SK-N-SH (cell line): ENCODE results near the gene ZNF776. TPM values are rescaled to one million over a fixed set of nuclear protein-coding genes. Genes with fewer than 3 reads are reported as not detected.
A peak's percentile ranks its signal among the peaks of the same experiment; 100 is the strongest.

Experiments
- CTCF ChIA-PET: fragments of 300-600, 350-600 bp; formaldehyde crosslinking; extraction: SDS; loops from one replicate; lab custom pipeline; 2021; lab: Yijun Ruan, JAX
- POLR2A ChIA-PET: fragments of 350-600 bp; sonication (Branson Sonifier 250); formaldehyde crosslinking; extraction: SDS; loops from one replicate; lab custom pipeline; 2020; ENCODE audit warnings: antibody characterized with exemption, inconsistent platforms; lab: Yijun Ruan, JAX
- DNase-seq: peaks from one replicate; pipeline ENCODE4 v3.0.0; 2012
- H2AFZ ChIP-seq: fragments of 200-600 bp; sonication (generic); 2 replicates; pipeline ENCODE4 v1.8.1; 2016; ENCODE audit warnings: antibody characterized with exemption, mild to moderate bottlenecking, low read depth
- H3F3A ChIP-seq: fragments of 200-600 bp; sonication (generic); replicated peaks from 2 replicates; pipeline ENCODE3; 2016; ENCODE audit warnings: antibody characterized with exemption, mild to moderate bottlenecking; ENCODE audit not compliant: insufficient read depth
- H3K27ac ChIP-seq, 2 experiments: fragments of 200-500 bp in 1 of 2; fragments of 200-600 bp in 1 of 2; sonication (Bioruptor generic) in 1 of 2; sonication (generic), shearing (Covaris generic) in 1 of 2; 2 replicates each; pipeline versions ENCODE4 v1.5.1 to v1.6.1; 2014 to 2016; ENCODE audit warnings: low read depth in 2 of 2, inconsistent platforms in 1 of 2, low read length in 1 of 2, mild to moderate bottlenecking in 1 of 2, mixed read lengths in 1 of 2
- H3K27me3 ChIP-seq: fragments of 200-600 bp; sonication (generic), shearing (Covaris generic); 2 replicates; pipeline ENCODE4 v1.6.1; 2016; ENCODE audit warnings: mixed run types; ENCODE audit not compliant: insufficient read depth
- H3K36me3 ChIP-seq, 2 experiments: fragments of 200-500 bp in 1 of 2; fragments of 200-600 bp in 1 of 2; sonication (Bioruptor generic) in 1 of 2; sonication (generic) in 1 of 2; replicated peaks in 1 of 2; 2 replicates each; pipeline versions ENCODE3 to v1.5.1; 2014 to 2016; ENCODE audit warnings: low read length in 1 of 2, mild to moderate bottlenecking in 1 of 2; ENCODE audit not compliant: insufficient read depth in 2 of 2, control insufficient read depth in 1 of 2
- H3K4me1 ChIP-seq, 2 experiments: fragments of 200-500 bp in 1 of 2; fragments of 200-600 bp in 1 of 2; sonication (Bioruptor generic) in 1 of 2; sonication (generic), shearing (Covaris generic) in 1 of 2; 2 replicates each; pipeline versions ENCODE4 v1.5.1 to v1.6.1; 2014 to 2016; ENCODE audit warnings: low read depth in 1 of 2, low read length in 1 of 2, mixed run types in 1 of 2; ENCODE audit not compliant: insufficient read depth in 2 of 2, control insufficient read depth in 1 of 2
- H3K4me2 ChIP-seq: fragments of 200-600 bp; sonication (generic), shearing (Covaris generic); 2 replicates; pipeline ENCODE4 v1.6.1; 2017; ENCODE audit warnings: mixed run types
- H3K4me3 ChIP-seq, 2 experiments: fragments of 200-500 bp in 1 of 2; fragments of 200-600 bp in 1 of 2; sonication (Bioruptor generic) in 1 of 2; sonication (generic), shearing (Covaris generic) in 1 of 2; 2 replicates each; pipeline versions ENCODE4 v1.5.1 to v1.8.1; 2014 to 2016; ENCODE audit warnings: low read depth in 2 of 2, inconsistent platforms in 1 of 2, low read length in 1 of 2, mild to moderate bottlenecking in 1 of 2, mixed read lengths in 1 of 2, moderate library complexity in 1 of 2
- H3K79me2 ChIP-seq: fragments of 200-600 bp; sonication (generic); 2 replicates; pipeline ENCODE4 v1.8.1; 2017; ENCODE audit warnings: mild to moderate bottlenecking; ENCODE audit not compliant: insufficient read depth
- H3K9ac ChIP-seq: fragments of 200-600 bp; sonication (generic); 2 replicates; pipeline ENCODE4 v1.6.1; 2017; ENCODE audit warnings: mixed run types
- H3K9me2 ChIP-seq: fragments of 200-600 bp; sonication (generic); 2 replicates; pipeline ENCODE4 v1.6.1; 2017; ENCODE audit warnings: mixed run types
- H3K9me3 ChIP-seq: fragments of 200-600 bp; sonication (generic); 2 replicates; pipeline ENCODE4 v1.6.1; 2017; ENCODE audit warnings: mixed run types, mild to moderate bottlenecking, moderate library complexity
- H4K20me1 ChIP-seq: fragments of 200-600 bp; sonication (generic); 2 replicates; pipeline ENCODE4 v1.6.1; 2017; ENCODE audit warnings: mild to moderate bottlenecking, mixed run types; ENCODE audit not compliant: insufficient read depth
- CHD2 ChIP-seq: fragments of 150-350 bp; IDR thresholded peaks from 2 replicates; pipeline ENCODE4 v1.6.1; 2018; ENCODE audit warnings: low read length; ENCODE audit not compliant: partially characterized antibody
- ELF1 ChIP-seq: IDR thresholded peaks from 2 replicates; pipeline ENCODE4 v1.4.0; 2012
- EP300 ChIP-seq, 2 experiments: IDR thresholded peaks; 2 replicates each; pipeline versions ENCODE4 v1.4.0 to v1.6.1; 2012; ENCODE audit warnings: borderline replicate concordance in 1 of 2, low read depth in 1 of 2, low read length in 1 of 2
- FOXM1 ChIP-seq: IDR thresholded peaks from 2 replicates; pipeline ENCODE4 v1.4.0; 2012; ENCODE audit warnings: low read depth, mild to moderate bottlenecking
- GABPA ChIP-seq: IDR thresholded peaks from 2 replicates; pipeline ENCODE4 v1.4.0; 2012; ENCODE audit warnings: low read depth, mild to moderate bottlenecking
- GATA2 ChIP-seq: sonication (generic); formaldehyde crosslinking; IDR thresholded peaks from 2 replicates; pipeline ENCODE4 v1.5.0; 2020; ENCODE audit warnings: mild to moderate bottlenecking, missing genetic modification reagents
- IRF3 ChIP-seq: fragments of 150-350 bp; IDR thresholded peaks from 2 replicates; pipeline ENCODE4 v1.6.1; 2016; ENCODE audit warnings: mild to moderate bottlenecking, low read depth, low read length
- MXI1 ChIP-seq: IDR thresholded peaks from 2 replicates; pipeline ENCODE4 v1.6.1; 2012; ENCODE audit warnings: mild to moderate bottlenecking, low read depth, low read length, improper control_type of control experiment
- NFIC ChIP-seq: IDR thresholded peaks from 2 replicates; pipeline ENCODE4 v1.4.0; 2012; ENCODE audit warnings: borderline replicate concordance
- NRF1 ChIP-seq: IDR thresholded peaks from 2 replicates; pipeline ENCODE4 v1.6.1; 2012; ENCODE audit warnings: low read depth, mild to moderate bottlenecking, low read length
- PBX3 ChIP-seq: IDR thresholded peaks from 2 replicates; pipeline ENCODE4; 2012
- POLR2AphosphoS5 ChIP-seq: IDR thresholded peaks from 2 replicates; pipeline ENCODE4 v1.6.1; 2012; ENCODE audit warnings: low read depth, low read length
- RAD21 ChIP-seq: IDR thresholded peaks from 2 replicates; pipeline ENCODE4 v1.6.1; 2012; ENCODE audit warnings: mild to moderate bottlenecking, low read length
- RCOR1 ChIP-seq: fragments of 150-350 bp; IDR thresholded peaks from 2 replicates; pipeline ENCODE4 v1.6.1; 2017; ENCODE audit warnings: antibody characterized with exemption, low read length
- REST ChIP-seq: IDR thresholded peaks from 2 replicates; pipeline ENCODE4 v1.6.1; 2012; ENCODE audit warnings: mild to moderate bottlenecking, low read depth, low read length, moderate library complexity
- RFX5 ChIP-seq: IDR thresholded peaks from 2 replicates; pipeline ENCODE4 v1.6.1; 2012; ENCODE audit warnings: mild to moderate bottlenecking, improper control_type of control experiment, low read length
- SIN3A ChIP-seq: IDR thresholded peaks from 2 replicates; pipeline ENCODE4 v1.6.1; 2012; ENCODE audit warnings: low read depth, mild to moderate bottlenecking, low read length, moderate library complexity, borderline replicate concordance
- SMC3 ChIP-seq: IDR thresholded peaks from 2 replicates; pipeline ENCODE4 v1.6.1; 2012; ENCODE audit warnings: low read depth, low read length, improper control_type of control experiment
- TAF1 ChIP-seq: IDR thresholded peaks from 2 replicates; pipeline ENCODE4 v1.6.1; 2012; ENCODE audit warnings: low read depth, mild to moderate bottlenecking, low read length, moderate library complexity, borderline replicate concordance
- TCF12 ChIP-seq: IDR thresholded peaks from 2 replicates; pipeline ENCODE4 v1.4.0; 2012
- TEAD4 ChIP-seq: IDR thresholded peaks from 2 replicates; pipeline ENCODE4 v1.4.0; 2012; ENCODE audit warnings: mild to moderate bottlenecking, borderline replicate concordance; ENCODE audit not compliant: insufficient read depth
- USF1 ChIP-seq: IDR thresholded peaks from 2 replicates; pipeline ENCODE4 v1.4.0; 2012; ENCODE audit warnings: low read depth, borderline replicate concordance
- YY1 ChIP-seq: IDR thresholded peaks from 2 replicates; pipeline ENCODE4 v1.4.0; 2012; ENCODE audit warnings: low read depth, mild to moderate bottlenecking
- ZBTB33 ChIP-seq: IDR thresholded peaks from 2 replicates; pipeline ENCODE4 v1.4.0; 2012; ENCODE audit warnings: low read depth, borderline replicate concordance
- WGBS: methylation state at CpG from one replicate; pipeline ENCODE4 v1.1.6; 2017; ENCODE audit warnings: low lambda C conversion rate; 5-methylcytosine and 5-hydroxymethylcytosine counted together
- polyA plus RNA-seq, 3 experiments: library from polyadenylated mRNA; depleted of rRNA; stranded (reverse); fragments of >200 nt; gene quantifications; 2 replicates each; pipeline ENCODE4 v1.2.3, GENCODE V29; 2012

Gene ZNF776
- polyA plus RNA-seq, 1 of the 3 experiments (the other 2 are of a cell fraction): 7.5 TPM

- TF ChIP-seq ZBTB33: no peak
- TF ChIP-seq GATA2 (CRISPR knock-in tag): no peak
- TF ChIP-seq TCF12: no peak
- no peak for TF ChIP-seq TEAD4
- TF ChIP-seq USF1: no peak
- TF ChIP-seq POLR2AphosphoS5: peak; percentile 61; the same call in 1 of the 2 replicates
- TF ChIP-seq CHD2: peak; percentile 78
- TF ChIP-seq ELF1: peak; percentile 69
- TF ChIP-seq NFIC: no peak
- peak; percentile 50 for TF ChIP-seq MXI1
Measured at GRCh38 chr19:57769345-57770131, 22.9 kb downstream of the ZNF776 start, which contains the start of gene ZNF586 (continued).

GRCh38 chr19:57771417-57771816 is 24.8 kb downstream of the ZNF776 start:
- POLR2A ChIA-PET: no interaction called here
- no peak for TF ChIP-seq EP300 (IDR thresholded peaks at IDR 0.05; ENCODE audit: borderline replicate concordance in 1 of 2, low read depth in 1 of 2, low read length in 1 of 2)
- no peak for TF ChIP-seq PBX3
- no peak for TF ChIP-seq RCOR1
- no peak for TF ChIP-seq MXI1
- no peak for TF ChIP-seq NRF1
- no peak for TF ChIP-seq YY1
- no peak for TF ChIP-seq RAD21
- TF ChIP-seq REST: no peak
- TF ChIP-seq GATA2 (CRISPR knock-in tag): no peak
- no peak for TF ChIP-seq FOXM1
- TF ChIP-seq GABPA: no peak
- TF ChIP-seq TAF1: no peak
- TF ChIP-seq SMC3: no peak
- no peak for TF ChIP-seq RFX5
- no peak for TF ChIP-seq IRF3
- no peak for TF ChIP-seq SIN3A

More at GRCh38 chr19:57771417-57771816, 24.8 kb downstream of the ZNF776 start:
- no peak overlapping the region for H3K9ac ChIP-seq
- DNase-seq: no peak
- WGBS: 96% methylated on average over 4 of the region's 4 CpGs
- H3K4me1 ChIP-seq: no peaks in the 10 kb centered on the region
- no peak overlapping the region for H2AFZ ChIP-seq
- CTCF ChIA-PET: no interaction called here
- H3K27ac ChIP-seq: no peak overlapping the region
- H3F3A ChIP-seq: peaks cover 3% of the 10 kb centered on the region
- H3K4me2 ChIP-seq: no peak overlapping the region
- H3K27me3 ChIP-seq: no peaks in the 10 kb centered on the region
- H3K36me3 ChIP-seq: peaks cover 4 to 6% of the 10 kb centered on the region in 2 experiments
- H3K9me3 ChIP-seq: no peaks in the 10 kb centered on the region
- H3K9me2 ChIP-seq: no peaks in the 10 kb centered on the region
- peak overlapping the region in 1 of 2 experiments; percentile 5; a peak in 1 of 4 replicates for H3K4me3 ChIP-seq
- no peaks in the 10 kb centered on the region for H4K20me1 ChIP-seq
- peaks cover 56% of the 10 kb centered on the region for H3K79me2 ChIP-seq
